Gastrocnemius medialis (tissue), 4 donors: ENCODE data around the gene SLC25A52. TPM values are rescaled to one million over a fixed set of nuclear protein-coding genes. Genes with fewer than 3 reads are reported as not detected.
"Not testable (repeated sequence)": the region's sequence is repeated elsewhere in the genome, so short reads cannot be mapped to it uniquely, and the experiment has no call there.

ENCODE experiments used
- ATAC-seq, 2 donors: fragments of 150-250 bp; one replicate each; pipeline ENCODE4 v1.9.1; 2016
- DNase-seq, 2 donors: peaks; one replicate each; pipeline ENCODE4 v3.0.0-alpha.2; 2019
- H3K27ac ChIP-seq, 4 donors: fragments of 200-600 bp; sonication (generic); 1 replicate in 1 of 4; 2 replicates in 3 of 4; pipeline ENCODE4 v1.5.1; 2016 to 2018; ENCODE audit warnings: mild to moderate bottlenecking in 2 of 4, moderate library complexity in 1 of 4
- H3K27me3 ChIP-seq, 3 donors: fragments of 200-600 bp; sonication (generic) in 2 of 3; 1 replicate in 1 of 3; 2 replicates in 2 of 3; pipeline versions ENCODE4 v1.5.1 to v1.6.0; 2016 to 2019; ENCODE audit warnings: mild to moderate bottlenecking in 1 of 3, moderate library complexity in 1 of 3
- H3K36me3 ChIP-seq, 2 donors: fragments of 200-600 bp; sonication (generic) in 1 of 2; one replicate each; pipeline ENCODE4 v1.5.1; 2017 to 2018
- H3K4me1 ChIP-seq, 2 donors: fragments of 200-600 bp; sonication (generic) in 1 of 2; one replicate each; pipeline ENCODE4 v1.5.1; 2016 to 2017; ENCODE audit warnings: mild to moderate bottlenecking in 2 of 2
- H3K4me3 ChIP-seq, 4 donors: fragments of 200-600 bp; sonication (generic) in 3 of 4; 1 replicate in 1 of 4; 2 replicates in 3 of 4; pipeline ENCODE4 v1.5.1; 2016 to 2019; ENCODE audit warnings: mild to moderate bottlenecking in 2 of 4
- H3K9me3 ChIP-seq, 3 donors: fragments of 200-600 bp; sonication (generic) in 2 of 3; 1 replicate in 1 of 3; 2 replicates in 2 of 3; pipeline ENCODE4 v1.5.1; 2016 to 2019
- CTCF ChIP-seq, 5 experiments: fragments of 450-650 bp in 3 of 5; fragments of 200-600 bp in 2 of 5; sonication (generic) in 2 of 5; IDR thresholded peaks in 4 of 5; conservative IDR thresholded peaks in 1 of 5; 1 replicate in 4 of 5; 2 replicates in 1 of 5; pipeline ENCODE4 v1.5.1; 2016 to 2019; ENCODE audit warnings: antibody characterized with exemption in 5 of 5, mild to moderate bottlenecking in 3 of 5, moderate library complexity in 3 of 5
- POLR2A ChIP-seq, 2 donors: fragments of 450-650 bp; IDR thresholded peaks; one replicate each; pipeline ENCODE4 v1.6.1; 2017; ENCODE audit warnings: antibody characterized with exemption in 2 of 2, mild to moderate bottlenecking in 2 of 2, moderate library complexity in 2 of 2
- in situ Hi-C, 4 donors: fragments of 200-750 bp; cut with MboI; loops; one replicate each; pipeline versions ENCODE4 v1.15.0 to v1.8.0; 2017; ENCODE audit warnings: low sequenced_read_pairs in 4 of 4
- intact Hi-C: fragments of 100-400 bp; cut with DNase I; formaldehyde crosslinking; loops from one replicate; pipeline ENCODE4 v1.15.1; 2023; ENCODE audit warnings: low total_unique reads
- total RNA-seq, 4 donors: library from RNA; depleted of rRNA; stranded (reverse); fragments of >200 nt; gene quantifications; one replicate each; pipeline versions ENCODE4 v1.1.0 to v1.2.3, GENCODE V29; 2016

Gene SLC25A52
- total RNA-seq, 4 donors from 2014 or later: not detected

- DNase-seq (no peak), ATAC-seq (no peak)
- H3K36me3 ChIP-seq: no peaks in the 10 kb centered on the region
- no peaks in the 10 kb centered on the region for H3K4me1 ChIP-seq
- no peak for TF ChIP-seq POLR2A (IDR thresholded peaks at IDR 0.05)
- TF ChIP-seq CTCF (IDR thresholded peaks at IDR 0.05 in 4 of 5, conservative IDR thresholded peaks at IDR 0.05 in 1 of 5): no peak
- intact Hi-C loops (no loop called here), in situ Hi-C loops (no loop called here)
- no peak overlapping the region for H3K27ac ChIP-seq
- peaks cover 0 to 8% (median 6%) of the 10 kb centered on the region in 3 donors for H3K9me3 ChIP-seq
- H3K4me3 ChIP-seq: no peak overlapping the region
- H3K27me3 ChIP-seq: no peaks in the 10 kb centered on the region
These were observed 13.2 kb upstream of the SLC25A52 start for GRCh38 chr18:31773774-31774476.

DNA sequence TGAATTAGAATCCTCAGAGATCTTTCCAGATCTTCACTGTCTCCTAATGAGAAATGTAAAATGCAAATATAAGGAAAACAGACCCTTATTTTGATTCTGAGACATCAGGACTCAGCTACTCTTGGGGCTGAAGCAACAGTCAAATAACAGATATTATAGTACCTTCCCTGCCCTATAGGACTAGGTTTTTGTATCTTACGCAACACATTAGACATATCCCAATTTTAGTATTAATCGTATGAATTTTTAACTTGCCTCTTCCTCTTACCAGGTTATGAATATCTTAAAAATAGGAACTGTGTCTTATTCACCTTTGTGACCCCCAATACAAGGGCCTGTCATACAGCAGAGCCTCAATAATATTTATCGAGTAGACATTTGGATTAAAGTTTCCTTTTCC, 12.0 kb upstream of the SLC25A52 start:
- in situ Hi-C loops: no loop called here
- Histone ChIP-seq H3K9me3 (no peaks in the 10 kb centered on the region), H3K27ac (no peak overlapping the region), H3K4me1 (no peaks in the 10 kb centered on the region), H3K36me3 (no peaks in the 10 kb centered on the region), H3K4me3 (no peak overlapping the region), H3K27me3 (no peaks in the 10 kb centered on the region)
- TF ChIP-seq POLR2A (IDR thresholded peaks at IDR 0.05): no peak
- TF ChIP-seq CTCF (IDR thresholded peaks at IDR 0.05 in 4 of 5, conservative IDR thresholded peaks at IDR 0.05 in 1 of 5): no peak
- no peak for ATAC-seq
- DNase-seq: no peak
- intact Hi-C loops: no loop called here

GRCh38 chr18:31750273-31750672, 10.4 kb downstream of the SLC25A52 start:
- in situ Hi-C loops: no loop called here
- DNase-seq (no peak), ATAC-seq (peak in 1 of 2 donors; percentile 81)
- TF ChIP-seq CTCF (IDR thresholded peaks at IDR 0.05 in 4 of 5, conservative IDR thresholded peaks at IDR 0.05 in 1 of 5): no peak
- no peak for TF ChIP-seq POLR2A (IDR thresholded peaks at IDR 0.05)
- Histone ChIP-seq H3K9me3 (no peaks in the 10 kb centered on the region), H3K36me3 (no peaks in the 10 kb centered on the region), H3K27ac (no peak overlapping the region), H3K27me3 (no peaks in the 10 kb centered on the region), H3K4me3 (no peak overlapping the region), H3K4me1 (peaks cover 0 to 6% of the 10 kb centered on the region in 2 donors)
- intact Hi-C loops: no loop called here

DNA sequence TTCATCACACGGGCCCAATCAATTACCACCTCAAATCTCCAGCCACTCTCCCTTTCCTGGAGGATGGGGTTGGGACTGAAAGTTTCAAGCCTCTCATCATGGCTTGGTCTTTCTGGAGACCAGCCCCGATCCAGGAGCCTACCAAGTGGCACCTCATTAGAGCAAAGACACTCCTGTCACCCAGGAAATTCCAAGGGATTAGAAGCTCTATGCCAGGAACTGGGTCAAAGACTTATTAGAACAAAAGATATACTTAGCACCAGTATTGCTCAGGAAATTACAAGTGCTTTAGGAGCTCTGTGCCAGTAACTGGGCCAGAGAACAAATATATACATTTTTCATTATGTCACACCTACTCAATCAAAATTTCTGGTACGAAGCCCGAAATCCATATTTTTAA, 14.3 kb downstream of the SLC25A52 start:
- intact Hi-C loops: no loop called here
- no peak for DNase-seq
- Histone ChIP-seq H3K9me3 (no peaks in the 10 kb centered on the region), H3K27ac (no peak overlapping the region), H3K4me3 (no peak overlapping the region), H3K4me1 (no peaks in the 10 kb centered on the region), H3K36me3 (no peaks in the 10 kb centered on the region), H3K27me3 (no peaks in the 10 kb centered on the region)
- TF ChIP-seq POLR2A (IDR thresholded peaks at IDR 0.05): no peak
- ATAC-seq: no peak
- in situ Hi-C loops: loop anchor here in 3 of 4 donors (10.0 to 25.0 kb wide), 2 partner anchors 216 to 228 kb away; no protein-coding TSS in a partner anchor

DNA sequence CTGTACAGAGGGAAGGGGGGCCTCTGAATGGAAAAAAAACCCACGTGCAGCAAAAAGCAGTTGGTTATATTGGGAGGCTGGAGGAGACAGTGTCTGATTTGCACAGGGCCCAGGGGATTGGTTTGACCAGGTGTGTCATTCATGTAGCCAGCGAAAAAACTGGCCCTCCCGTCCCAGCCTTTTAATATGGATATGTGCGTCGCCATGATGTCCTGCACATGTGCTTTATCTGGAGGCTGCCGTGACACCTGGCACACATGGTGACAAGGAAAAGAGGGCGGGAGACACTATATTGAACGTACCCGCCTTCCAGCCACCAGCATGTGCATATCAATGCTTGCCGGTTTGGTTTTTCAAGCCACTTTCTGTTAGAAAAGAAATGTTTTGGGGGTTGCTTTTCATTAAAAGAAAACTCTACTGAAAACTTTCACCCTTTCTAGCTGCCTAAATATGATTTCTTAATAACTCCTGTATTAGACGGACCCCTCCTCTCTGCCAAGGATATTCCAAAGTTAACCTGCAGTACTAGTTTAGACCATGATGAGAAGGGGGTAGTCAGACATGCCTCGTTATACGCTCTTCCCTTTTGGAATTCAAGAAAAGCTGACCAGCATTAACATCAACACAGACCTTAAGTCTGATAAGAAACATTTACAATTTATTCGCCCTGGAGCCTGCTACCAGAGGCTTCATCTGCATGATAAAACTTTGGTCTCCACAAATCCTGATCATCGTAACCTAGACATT, 16.2 kb downstream of the SLC25A52 start:
- Histone ChIP-seq H3K4me1 (no peaks in the 10 kb centered on the region), H3K27me3 (no peaks in the 10 kb centered on the region), H3K4me3 (no peak overlapping the region), H3K9me3 (no peaks in the 10 kb centered on the region), H3K36me3 (no peaks in the 10 kb centered on the region), H3K27ac (no peak overlapping the region)
- DNase-seq (no peak), ATAC-seq (no peak)
- TF ChIP-seq CTCF (IDR thresholded peaks at IDR 0.05 in 4 of 5, conservative IDR thresholded peaks at IDR 0.05 in 1 of 5): no peak
- TF ChIP-seq POLR2A (IDR thresholded peaks at IDR 0.05): no peak
- intact Hi-C loops (loop anchor here (5.0 kb wide), 1 partner anchor 233 kb away; no protein-coding TSS in a partner anchor), in situ Hi-C loops (loop anchor here in 3 of 4 donors (10.0 to 25.0 kb wide), 2 partner anchors 218 to 230 kb away; no protein-coding TSS in a partner anchor)

DNA sequence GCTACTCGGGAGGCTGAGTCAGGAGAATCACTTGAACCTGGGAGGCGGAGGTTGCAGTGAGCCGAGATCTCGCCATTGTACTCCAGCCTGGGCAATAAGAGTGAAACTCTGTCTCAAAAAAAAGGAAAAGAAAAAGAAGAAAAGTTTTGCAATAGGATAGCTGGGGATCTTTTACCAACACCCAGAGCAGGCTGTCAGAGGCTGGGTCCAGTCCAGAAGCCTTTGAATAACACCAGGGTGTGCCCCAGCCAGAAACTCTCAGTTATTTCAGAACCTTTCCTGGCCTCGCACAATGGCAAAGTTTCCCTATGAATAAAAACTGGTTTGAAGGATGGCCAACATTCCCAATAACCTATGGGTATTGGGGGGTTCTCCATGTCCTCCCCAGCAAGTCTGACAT, 17.1 kb downstream of the SLC25A52 start:
- H3K4me1 ChIP-seq, H3K4me3 ChIP-seq, H3K36me3 ChIP-seq, DNase-seq, H3K9me3 ChIP-seq, H3K27me3 ChIP-seq, ATAC-seq, H3K27ac ChIP-seq: not testable (repeated sequence)
- intact Hi-C loops (loop anchor here (5.0 kb wide), 1 partner anchor 234 kb away; no protein-coding TSS in a partner anchor), in situ Hi-C loops (loop anchor here in 3 of 4 donors (10.0 to 25.0 kb wide), 2 partner anchors 219 to 231 kb away; no protein-coding TSS in a partner anchor)
